Bronchial smooth muscle cell (primary cell): ENCODE results near the gene NAB1. TPM values are rescaled to one million over a fixed set of nuclear protein-coding genes. Genes with fewer than 3 reads are reported as not detected.

Experiments
- total RNA-seq: library from RNA; depleted of rRNA; stranded (reverse); fragments of >200 nt; gene quantifications from 2 replicates; pipeline ENCODE4 v1.2.1, GENCODE V29; 2014

The NAB1 gene, protein sequence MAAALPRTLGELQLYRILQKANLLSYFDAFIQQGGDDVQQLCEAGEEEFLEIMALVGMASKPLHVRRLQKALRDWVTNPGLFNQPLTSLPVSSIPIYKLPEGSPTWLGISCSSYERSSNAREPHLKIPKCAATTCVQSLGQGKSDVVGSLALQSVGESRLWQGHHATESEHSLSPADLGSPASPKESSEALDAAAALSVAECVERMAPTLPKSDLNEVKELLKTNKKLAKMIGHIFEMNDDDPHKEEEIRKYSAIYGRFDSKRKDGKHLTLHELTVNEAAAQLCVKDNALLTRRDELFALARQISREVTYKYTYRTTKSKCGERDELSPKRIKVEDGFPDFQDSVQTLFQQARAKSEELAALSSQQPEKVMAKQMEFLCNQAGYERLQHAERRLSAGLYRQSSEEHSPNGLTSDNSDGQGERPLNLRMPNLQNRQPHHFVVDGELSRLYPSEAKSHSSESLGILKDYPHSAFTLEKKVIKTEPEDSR
- 35.3 and 49.8 TPM in 2 replicates for total RNA-seq

DNA sequence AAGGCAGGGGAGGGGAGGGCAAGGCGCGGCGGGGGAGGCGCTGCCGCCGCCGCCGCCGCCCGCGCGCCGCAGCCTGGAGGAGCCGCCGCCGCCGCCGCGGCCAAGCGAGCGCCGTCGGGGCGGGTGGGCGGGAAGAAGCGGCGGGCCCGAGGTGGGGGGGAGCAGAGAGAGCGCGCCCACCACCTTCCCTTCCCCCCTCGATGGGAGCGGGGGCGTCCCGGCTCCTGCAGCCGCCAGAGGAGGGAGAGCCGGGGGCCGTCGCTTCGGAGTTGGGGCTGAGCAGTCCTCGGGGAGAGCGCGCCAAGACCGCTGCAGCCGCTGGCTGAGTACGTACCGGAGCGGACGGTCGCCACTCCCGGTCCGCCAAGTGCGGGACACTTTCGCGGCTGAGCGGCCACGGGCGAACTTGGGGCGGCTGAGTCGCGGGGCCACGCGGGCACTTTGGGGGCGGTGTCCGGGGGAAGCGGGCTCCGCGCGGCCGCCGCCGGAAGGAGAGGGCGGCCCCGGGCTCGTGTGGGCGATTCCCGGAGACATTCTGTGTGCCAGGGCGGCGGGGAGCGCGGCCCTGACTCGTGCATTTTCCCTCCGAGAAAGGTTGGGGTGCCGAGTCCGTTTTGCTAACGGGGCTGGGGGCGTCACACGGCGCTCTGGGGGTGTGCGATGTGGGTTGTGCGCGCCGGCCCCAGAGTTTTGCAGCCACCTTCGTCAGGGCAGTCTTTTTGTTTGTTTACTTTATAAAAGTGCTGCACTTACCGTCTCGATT is at the start of gene NAB1:
Gene NAB1, plus strand, starts transcription at position 49 of the 763 bp plus-strand sequence. CDS start 10,094 bp downstream, outside the sequence.

Other genes starting within 250 kb of the NAB1 start
- gene MFSD6, start 240.7 kb upstream of the NAB1 start, total RNA-seq = 5.5 and 7.7 TPM in 2 replicates
- gene NEMP2, start 114.4 kb upstream of the NAB1 start, total RNA-seq = 3.5 and 4.4 TPM in 2 replicates
- gene GLS, start 231.7 kb downstream of the NAB1 start, total RNA-seq = 120 and 170 TPM in 2 replicates